22Rv1 (cell line): ENCODE measurements around the gene NDUFA13.

Experiments
- H3K27ac ChIP-seq: fragments of 450-650 bp; 2 replicates; pipeline ENCODE4 v1.5.1; 2017
- ZFX ChIP-seq: fragments of 450-650 bp; IDR thresholded peaks from 2 replicates; pipeline ENCODE4 v1.6.1; 2017; ENCODE audit warnings: antibody characterized with exemption, borderline replicate concordance
- TF ChIP-seq, protein P1 (sequence below): fragments of 450-650 bp; IDR thresholded peaks from 2 replicates; pipeline ENCODE4 v1.5.1; 2017; ENCODE audit warnings: mild to moderate bottlenecking

NDUFA13 gene

DNA sequence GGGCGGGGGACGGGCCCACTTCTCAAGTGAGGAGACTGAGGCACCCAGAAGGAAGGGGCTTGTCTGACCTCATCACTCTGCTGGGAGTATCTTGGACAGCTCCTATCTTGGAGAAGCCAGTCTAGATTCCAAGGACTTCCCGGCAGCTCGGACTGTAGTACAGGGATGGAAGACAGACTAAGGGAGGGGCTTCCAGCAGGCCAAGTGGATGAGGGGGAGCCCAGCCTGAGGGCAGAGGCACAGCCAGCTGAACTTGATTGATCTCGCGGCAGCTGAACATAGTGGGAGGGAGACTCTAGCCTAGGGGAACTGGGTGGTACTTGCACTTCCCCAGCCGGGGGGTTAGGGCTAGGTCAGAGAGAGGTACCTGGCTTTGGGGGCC is 22.8 kb downstream of the NDUFA13 start:
- TF ChIP-seq, protein P1, sequence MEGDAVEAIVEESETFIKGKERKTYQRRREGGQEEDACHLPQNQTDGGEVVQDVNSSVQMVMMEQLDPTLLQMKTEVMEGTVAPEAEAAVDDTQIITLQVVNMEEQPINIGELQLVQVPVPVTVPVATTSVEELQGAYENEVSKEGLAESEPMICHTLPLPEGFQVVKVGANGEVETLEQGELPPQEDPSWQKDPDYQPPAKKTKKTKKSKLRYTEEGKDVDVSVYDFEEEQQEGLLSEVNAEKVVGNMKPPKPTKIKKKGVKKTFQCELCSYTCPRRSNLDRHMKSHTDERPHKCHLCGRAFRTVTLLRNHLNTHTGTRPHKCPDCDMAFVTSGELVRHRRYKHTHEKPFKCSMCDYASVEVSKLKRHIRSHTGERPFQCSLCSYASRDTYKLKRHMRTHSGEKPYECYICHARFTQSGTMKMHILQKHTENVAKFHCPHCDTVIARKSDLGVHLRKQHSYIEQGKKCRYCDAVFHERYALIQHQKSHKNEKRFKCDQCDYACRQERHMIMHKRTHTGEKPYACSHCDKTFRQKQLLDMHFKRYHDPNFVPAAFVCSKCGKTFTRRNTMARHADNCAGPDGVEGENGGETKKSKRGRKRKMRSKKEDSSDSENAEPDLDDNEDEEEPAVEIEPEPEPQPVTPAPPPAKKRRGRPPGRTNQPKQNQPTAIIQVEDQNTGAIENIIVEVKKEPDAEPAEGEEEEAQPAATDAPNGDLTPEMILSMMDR: no peak
- no peak for TF ChIP-seq ZFX

GRCh38 chr19:19539698-19540063 is 23.7 kb downstream of the NDUFA13 start:
- no peak for TF ChIP-seq ZFX
- TF ChIP-seq, protein P1: no peak
- no peak overlapping the region for H3K27ac ChIP-seq

More for the DNA sequence above, 22.8 kb downstream of the NDUFA13 start:
- peak overlapping the region; percentile 47 for H3K27ac ChIP-seq

GRCh38 chr19:19540064-19540714 is 24.2 kb downstream of the NDUFA13 start:
- TF ChIP-seq, protein P1: no peak
- TF ChIP-seq ZFX: no peak
- peak overlapping the region; percentile 32 for H3K27ac ChIP-seq

- no peak for TF ChIP-seq ZFX
- TF ChIP-seq, protein P1: peak; percentile 67
- H3K27ac ChIP-seq: peak overlapping the region; percentile 32
Measured at GRCh38 chr19:19540715-19541515, 24.9 kb downstream of the NDUFA13 start.

GRCh38 chr19:19541616-19542015 is 25.6 kb downstream of the NDUFA13 start:
- H3K27ac ChIP-seq: no peak overlapping the region

GRCh38 chr19:19542507-19542906 is 26.5 kb downstream of the NDUFA13 start:
- H3K27ac ChIP-seq: no peak overlapping the region
- TF ChIP-seq, protein P1: no peak
- no peak for TF ChIP-seq ZFX

More at GRCh38 chr19:19541616-19542015, 25.6 kb downstream of the NDUFA13 start:
- TF ChIP-seq, protein P1: no peak
- TF ChIP-seq ZFX: no peak

- H3K27ac ChIP-seq: no peak overlapping the region
- TF ChIP-seq, protein P1: no peak
- no peak for TF ChIP-seq ZFX
Measured at GRCh38 chr19:19543101-19543500, 27.1 kb downstream of the NDUFA13 start.
